ENCODE data around the gene RELN. TPM values are rescaled to one million over a fixed set of nuclear protein-coding genes. Genes with fewer than 3 reads are reported as not detected.

RELN gene
- total RNA-seq, 2 experiments from 2014 or later: not detected

DNA sequence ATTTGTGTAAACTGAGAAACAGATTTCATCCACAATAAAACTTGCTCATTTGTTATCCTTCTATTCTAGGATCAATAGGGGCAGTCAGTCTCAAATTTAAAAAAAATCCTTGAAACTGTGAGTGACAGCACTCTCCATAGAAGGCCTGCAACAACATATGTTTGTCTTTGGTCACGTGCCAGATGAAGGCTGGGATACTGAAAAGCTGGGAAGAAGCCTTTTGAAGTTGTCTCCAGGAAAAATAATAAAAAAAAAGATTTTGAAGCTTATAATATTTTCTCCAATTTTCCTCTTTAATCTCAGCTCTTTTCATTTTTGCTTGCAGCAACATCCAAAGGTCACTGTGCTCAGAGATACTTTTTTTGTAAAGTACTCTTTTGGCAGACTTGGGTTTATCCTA lies 414.9 kb downstream of the RELN start:
- H3K4me1 Mint-ChIP-seq: no peaks in the 10 kb centered on the region
- no peaks in the 10 kb centered on the region for H3K36me3 Mint-ChIP-seq (ENCODE audit: low read depth)
- H3K9me3 Mint-ChIP-seq: no peaks in the 10 kb centered on the region
- CTCF ChIA-PET: interaction anchor here (0.8 to 2.9 kb wide), 3 partner anchors 585 to 694 kb away, joined by 3 to 10 read pairs (median 4); no protein-coding TSS in a partner anchor
- H3K27ac Mint-ChIP-seq: no peak overlapping the region
- no peak for DNase-seq
- POLR2A ChIA-PET: no interaction called here
- no peak overlapping the region for H3K4me3 Mint-ChIP-seq
- peaks cover 15% of the 10 kb centered on the region for H3K27me3 Mint-ChIP-seq

GRCh38 chr7:103573479-103574058 lies 415.9 kb downstream of the RELN start:
- Mint-ChIP-seq H3K36me3 (ENCODE audit: low read depth) (no peaks in the 10 kb centered on the region), H3K27ac (no peak overlapping the region), H3K4me1 (no peaks in the 10 kb centered on the region), H3K27me3 (peaks cover 10% of the 10 kb centered on the region), H3K9me3 (no peaks in the 10 kb centered on the region), H3K4me3 (no peak overlapping the region)
- ChIA-PET CTCF (interaction anchor here (0.8 to 2.9 kb wide), 7 partner anchors 8 to 1345 kb away, joined by 3 to 10 read pairs (median 3); no protein-coding TSS in a partner anchor), POLR2A (no interaction called here)
- DNase-seq: no peak

- H3K9me3 Mint-ChIP-seq: no peaks in the 10 kb centered on the region
- no peaks in the 10 kb centered on the region for H3K4me1 Mint-ChIP-seq
- no peak for DNase-seq
- POLR2A ChIA-PET: no interaction called here
- no peak overlapping the region for H3K27ac Mint-ChIP-seq
- no peak overlapping the region for H3K4me3 Mint-ChIP-seq
- peaks cover 11% of the 10 kb centered on the region for H3K27me3 Mint-ChIP-seq
- no peaks in the 10 kb centered on the region for H3K36me3 Mint-ChIP-seq (ENCODE audit: low read depth)
- CTCF ChIA-PET: interaction anchor here (0.6 to 1.5 kb wide), 2 partner anchors 8 to 416 kb away, joined by 3 to 5 read pairs; no protein-coding TSS in a partner anchor
These were observed 417.9 kb downstream of the RELN start for GRCh38 chr7:103571586-103571985.

GRCh38 chr7:103569621-103570305 lies 419.7 kb downstream of the RELN start:
- H3K9me3 Mint-ChIP-seq: no peaks in the 10 kb centered on the region
- peaks cover 10% of the 10 kb centered on the region for H3K27me3 Mint-ChIP-seq
- no peak overlapping the region for H3K4me3 Mint-ChIP-seq
- ChIA-PET POLR2A (no interaction called here), CTCF (interaction anchor here (0.6 kb wide), 1 partner anchor 556 kb away, joined by 3 read pairs; no protein-coding TSS in a partner anchor)
- peaks cover 2% of the 10 kb centered on the region for H3K4me1 Mint-ChIP-seq
- H3K27ac Mint-ChIP-seq: no peak overlapping the region
- no peaks in the 10 kb centered on the region for H3K36me3 Mint-ChIP-seq (ENCODE audit: low read depth)
- no peak for DNase-seq

- no peak for DNase-seq
- Mint-ChIP-seq H3K4me1 (peaks cover 2% of the 10 kb centered on the region), H3K4me3 (no peak overlapping the region), H3K27me3 (peaks cover 11% of the 10 kb centered on the region), H3K9me3 (no peaks in the 10 kb centered on the region), H3K27ac (no peak overlapping the region), H3K36me3 (ENCODE audit: low read depth) (no peaks in the 10 kb centered on the region)
- ChIA-PET CTCF (interaction anchor here (1.3 to 1.6 kb wide), 2 partner anchors 8 to 9 kb away, joined by 5 to 6 read pairs; no protein-coding TSS in a partner anchor), POLR2A (no interaction called here)
These were observed 425.0 kb downstream of the RELN start for GRCh38 chr7:103564416-103564815.

DNA sequence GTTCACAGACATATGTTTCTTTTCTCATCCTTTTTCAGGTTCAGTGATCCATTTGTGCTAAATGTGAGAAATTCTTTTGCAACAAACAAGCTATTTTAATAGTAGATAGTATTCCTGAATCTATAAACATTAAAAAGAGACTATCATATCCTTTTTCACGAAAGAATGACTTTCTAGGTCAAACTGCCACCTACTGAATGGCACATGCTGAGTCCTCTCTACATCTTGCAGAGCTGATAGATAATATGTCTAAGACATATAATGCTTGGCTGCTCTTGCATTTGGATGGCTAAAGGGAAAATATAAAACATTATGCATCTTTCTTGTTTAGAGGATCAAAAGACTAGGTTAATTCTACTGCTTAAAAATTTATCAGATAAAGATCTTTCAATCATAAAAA lies 429.3 kb downstream of the RELN start:
- Mint-ChIP-seq H3K36me3 (ENCODE audit: low read depth) (no peaks in the 10 kb centered on the region), H3K4me3 (no peak overlapping the region), H3K9me3 (no peaks in the 10 kb centered on the region), H3K4me1 (no peaks in the 10 kb centered on the region), H3K27me3 (peaks cover 20% of the 10 kb centered on the region), H3K27ac (no peak overlapping the region)
- CTCF ChIA-PET: no interaction called here
- POLR2A ChIA-PET: no interaction called here
- no peak for DNase-seq

DNA sequence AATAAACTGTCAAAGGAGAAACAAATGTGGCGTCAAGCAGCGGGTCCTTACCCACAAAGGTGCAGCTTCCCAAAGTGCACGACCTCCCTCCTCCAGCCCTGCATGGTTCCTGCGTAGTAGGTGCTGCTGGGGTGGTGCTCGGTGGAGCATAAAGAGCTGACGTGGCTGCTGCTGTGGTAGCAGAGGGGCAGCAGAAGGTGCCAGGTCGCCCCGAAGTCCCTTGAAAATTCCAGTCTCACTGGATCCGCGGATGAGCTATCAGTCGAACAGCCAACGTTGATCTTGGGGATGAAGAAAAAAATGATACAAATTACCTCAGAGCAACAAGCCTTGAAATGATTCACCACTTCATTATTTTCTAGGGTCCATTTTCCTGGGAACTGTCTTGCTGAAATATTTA lies 438.4 kb downstream of the RELN start:
- ChIA-PET POLR2A (no interaction called here), CTCF (no interaction called here)
- H3K4me3 Mint-ChIP-seq: no peak overlapping the region

DNA sequence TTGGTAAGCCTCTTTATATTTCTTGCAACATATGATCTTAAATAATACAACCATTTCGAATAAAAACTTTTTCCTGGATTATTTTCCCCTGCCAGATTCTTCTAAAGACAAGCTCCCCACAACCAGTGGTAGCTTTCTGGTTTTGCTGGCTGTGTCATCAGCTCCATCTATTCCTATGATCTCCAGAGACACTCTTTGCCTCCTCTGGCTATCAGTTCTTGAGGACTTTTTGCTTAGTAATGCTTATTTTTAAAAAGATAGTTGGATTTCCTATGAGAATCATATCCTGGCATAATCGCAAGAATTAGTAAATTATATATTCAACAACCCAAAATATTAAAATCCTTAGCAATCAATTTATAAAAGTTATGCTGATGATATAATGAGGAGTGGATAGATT lies 439.7 kb downstream of the RELN start:
- H3K36me3 Mint-ChIP-seq (ENCODE audit: low read depth): no peaks in the 10 kb centered on the region
- ChIA-PET POLR2A (no interaction called here), CTCF (no interaction called here)
- H3K4me1 Mint-ChIP-seq: peaks cover 2% of the 10 kb centered on the region
- no peak for DNase-seq
- H3K4me3 Mint-ChIP-seq: no peak overlapping the region
- no peak overlapping the region for H3K27ac Mint-ChIP-seq
- H3K27me3 Mint-ChIP-seq: peaks cover 17% of the 10 kb centered on the region
- H3K9me3 Mint-ChIP-seq: no peaks in the 10 kb centered on the region

More for the DNA sequence above, 438.4 kb downstream of the RELN start:
- peaks cover 9% of the 10 kb centered on the region for H3K27me3 Mint-ChIP-seq
- peaks cover 2% of the 10 kb centered on the region for H3K4me1 Mint-ChIP-seq
- no peak overlapping the region for H3K27ac Mint-ChIP-seq
- no peak for DNase-seq
- no peaks in the 10 kb centered on the region for H3K36me3 Mint-ChIP-seq (ENCODE audit: low read depth)
- no peaks in the 10 kb centered on the region for H3K9me3 Mint-ChIP-seq

DNA sequence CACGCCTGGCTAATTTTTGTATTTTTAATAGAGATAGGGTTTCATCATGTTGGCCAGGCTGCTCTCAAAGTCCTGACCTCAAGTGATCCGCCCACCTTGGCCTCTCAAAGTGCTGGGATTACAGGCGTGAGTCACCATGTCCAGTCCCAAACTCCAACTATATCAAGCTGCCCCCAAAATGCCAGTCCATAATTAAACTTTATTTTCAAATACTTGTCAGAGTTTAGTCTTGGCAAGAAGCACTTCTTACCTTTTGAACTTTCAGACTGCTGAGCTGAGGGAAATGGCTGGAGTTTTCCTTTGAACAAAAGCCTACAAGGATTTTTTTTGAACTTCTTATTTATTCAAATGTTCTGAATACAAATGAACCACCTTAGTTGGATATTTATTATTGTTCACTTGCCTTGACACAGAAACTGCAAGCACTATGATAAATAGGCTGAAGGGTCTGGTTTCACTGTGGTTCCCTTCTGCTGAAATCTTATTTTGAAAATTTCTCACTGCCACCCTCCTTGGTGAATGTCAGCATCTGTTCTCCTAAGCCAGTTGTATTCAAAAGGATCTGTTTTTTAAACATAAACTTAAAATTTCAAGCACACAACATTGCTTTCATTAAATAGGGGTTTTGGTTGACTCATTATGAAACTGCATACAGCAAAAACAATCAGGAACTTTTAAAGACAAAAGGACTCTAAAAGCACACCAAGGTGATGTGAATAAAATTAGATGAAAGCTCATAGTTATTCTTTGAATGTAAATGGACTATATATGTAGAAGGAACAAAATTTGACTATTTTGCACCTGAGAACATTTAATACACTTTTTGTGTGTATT lies 441.8 kb downstream of the RELN start:
- Mint-ChIP-seq H3K27ac (no peak overlapping the region), H3K27me3 (peaks cover 17% of the 10 kb centered on the region), H3K9me3 (no peaks in the 10 kb centered on the region), H3K36me3 (ENCODE audit: low read depth) (no peaks in the 10 kb centered on the region), H3K4me1 (peaks cover 2% of the 10 kb centered on the region), H3K4me3 (no peak overlapping the region)
- ChIA-PET POLR2A (no interaction called here), CTCF (no interaction called here)
- DNase-seq: no peak

DNA sequence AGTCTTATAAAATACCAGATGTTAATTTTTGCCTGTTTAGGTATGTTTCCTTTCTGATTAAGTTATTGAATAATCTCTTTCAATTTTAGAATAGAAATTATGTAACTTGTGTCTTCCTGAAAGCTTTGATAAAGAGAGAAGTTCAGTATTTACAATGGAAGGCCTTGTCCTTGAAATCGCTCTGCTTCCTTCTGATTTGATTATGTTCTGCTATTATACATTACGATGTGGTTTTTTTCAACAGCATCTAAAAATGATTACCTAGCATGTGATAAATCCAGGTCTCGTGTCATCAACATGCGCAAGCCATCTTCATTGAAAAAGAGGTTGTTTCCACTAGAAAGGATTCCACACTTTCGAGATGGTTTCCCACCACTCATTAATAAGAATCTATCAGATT lies 447.0 kb downstream of the RELN start:
- Mint-ChIP-seq H3K4me3 (no peak overlapping the region), H3K27me3 (peaks cover 30% of the 10 kb centered on the region), H3K36me3 (ENCODE audit: low read depth) (no peaks in the 10 kb centered on the region), H3K27ac (no peak overlapping the region), H3K4me1 (no peaks in the 10 kb centered on the region), H3K9me3 (no peaks in the 10 kb centered on the region)
- CTCF ChIA-PET: no interaction called here
- no peak for DNase-seq
- POLR2A ChIA-PET: no interaction called here

DNA sequence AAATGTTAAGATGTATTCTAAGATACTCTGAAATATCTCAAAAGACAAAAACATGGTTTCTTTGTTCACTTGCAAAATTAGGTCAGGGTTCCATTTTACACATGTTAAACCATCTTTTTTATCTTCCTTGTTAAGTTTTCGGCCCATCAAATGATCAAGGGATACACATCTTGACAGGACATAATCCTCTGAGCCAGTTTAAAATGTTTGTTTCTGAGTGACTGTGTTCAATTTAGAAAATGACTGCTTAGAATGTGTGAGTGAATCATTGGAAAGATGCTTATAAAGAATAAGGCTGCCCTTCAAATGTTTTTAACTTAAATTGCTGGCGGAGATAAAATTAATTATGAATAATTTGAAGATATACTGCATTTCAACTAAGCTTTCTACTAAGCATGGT lies 447.5 kb downstream of the RELN start:
- Mint-ChIP-seq H3K9me3 (no peaks in the 10 kb centered on the region), H3K27me3 (peaks cover 34% of the 10 kb centered on the region), H3K36me3 (ENCODE audit: low read depth) (no peaks in the 10 kb centered on the region), H3K4me1 (no peaks in the 10 kb centered on the region), H3K27ac (no peak overlapping the region), H3K4me3 (no peak overlapping the region)
- CTCF ChIA-PET: no interaction called here
- no peak for DNase-seq
- POLR2A ChIA-PET: no interaction called here

GRCh38 chr7:103541026-103541425 lies 448.4 kb downstream of the RELN start:
- H3K4me1 Mint-ChIP-seq: no peaks in the 10 kb centered on the region
- H3K36me3 Mint-ChIP-seq (ENCODE audit: low read depth): no peaks in the 10 kb centered on the region
- ChIA-PET POLR2A (no interaction called here), CTCF (no interaction called here)
- H3K9me3 Mint-ChIP-seq: no peaks in the 10 kb centered on the region
- H3K27ac Mint-ChIP-seq: no peak overlapping the region
- H3K27me3 Mint-ChIP-seq: peaks cover 28% of the 10 kb centered on the region
- no peak overlapping the region for H3K4me3 Mint-ChIP-seq
- DNase-seq: no peak

GRCh38 chr7:103540338-103540737 lies 449.1 kb downstream of the RELN start:
- ChIA-PET CTCF (no interaction called here), POLR2A (no interaction called here)
- no peak overlapping the region for H3K4me3 Mint-ChIP-seq
- H3K27me3 Mint-ChIP-seq: peaks cover 25% of the 10 kb centered on the region
- no peak overlapping the region for H3K27ac Mint-ChIP-seq
- H3K9me3 Mint-ChIP-seq: no peaks in the 10 kb centered on the region
- DNase-seq: no peak
- H3K4me1 Mint-ChIP-seq: no peaks in the 10 kb centered on the region
- no peaks in the 10 kb centered on the region for H3K36me3 Mint-ChIP-seq (ENCODE audit: low read depth)

All from activated CD4-positive, alpha-beta memory T cell treated with anti-CD3 and anti-CD28 coated beads, Interleukin-2, amount 10 ng/mL, durations not matched to agents 7 days and 5 days (primary cell).